NCI-H2227 treated with DMSO at 0.1 percent for 48 hours (cell line): ENCODE measurements around the gene XXYLT1.
"Not testable (repeated sequence)": the region's sequence is repeated elsewhere in the genome, so short reads cannot be mapped to it uniquely, and the experiment has no call there.

Experiments
- DNase-seq: peaks from one replicate; lab custom pipeline; 2025; lab: John Stamatoyannopoulos, UW

The XXYLT1 gene

GRCh38 chr3:195042743-195043606, 228.0 kb downstream of the XXYLT1 start:
- DNase-seq = no peak

- DNase-seq = no peak
Measured at GRCh38 chr3:195041871-195042742, 228.9 kb downstream of the XXYLT1 start.

GRCh38 chr3:195040773-195041520, 230.0 kb downstream of the XXYLT1 start:
- no peak for DNase-seq

DNA sequence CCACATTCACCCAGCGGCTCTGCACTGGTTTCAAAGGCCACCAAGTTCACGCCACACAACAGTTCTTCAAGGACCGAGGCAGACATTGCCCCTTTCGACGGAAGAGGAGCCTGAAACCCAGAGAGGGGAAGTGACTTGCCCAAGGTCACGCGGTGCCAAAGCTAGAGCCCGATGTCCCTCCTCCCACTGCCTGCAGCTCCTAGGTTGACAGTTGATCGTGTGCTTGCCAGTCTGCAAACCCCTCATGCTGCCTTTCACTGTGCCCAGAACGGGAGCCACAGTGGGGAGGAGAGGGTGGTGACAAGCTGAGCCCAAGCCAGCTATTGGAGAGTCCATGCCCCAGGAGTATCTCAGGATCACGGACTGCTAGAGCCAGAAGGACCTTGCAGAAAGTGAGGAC, 230.9 kb downstream of the XXYLT1 start:
- DNase-seq = no peak

- no peak for DNase-seq
Measured at GRCh38 chr3:195039180-195039843, 231.6 kb downstream of the XXYLT1 start.

- no peak for DNase-seq
Measured at GRCh38 chr3:195038161-195038560, 232.8 kb downstream of the XXYLT1 start.

GRCh38 chr3:195037586-195037985, 233.4 kb downstream of the XXYLT1 start:
- DNase-seq = not testable (repeated sequence)

- DNase-seq = no peak
Measured at GRCh38 chr3:195036974-195037373, 234.0 kb downstream of the XXYLT1 start.

- no peak for DNase-seq
Measured at GRCh38 chr3:195036574-195036973, 234.4 kb downstream of the XXYLT1 start.

- DNase-seq = no peak
Measured at GRCh38 chr3:195036203-195036505, 234.8 kb downstream of the XXYLT1 start.

DNA sequence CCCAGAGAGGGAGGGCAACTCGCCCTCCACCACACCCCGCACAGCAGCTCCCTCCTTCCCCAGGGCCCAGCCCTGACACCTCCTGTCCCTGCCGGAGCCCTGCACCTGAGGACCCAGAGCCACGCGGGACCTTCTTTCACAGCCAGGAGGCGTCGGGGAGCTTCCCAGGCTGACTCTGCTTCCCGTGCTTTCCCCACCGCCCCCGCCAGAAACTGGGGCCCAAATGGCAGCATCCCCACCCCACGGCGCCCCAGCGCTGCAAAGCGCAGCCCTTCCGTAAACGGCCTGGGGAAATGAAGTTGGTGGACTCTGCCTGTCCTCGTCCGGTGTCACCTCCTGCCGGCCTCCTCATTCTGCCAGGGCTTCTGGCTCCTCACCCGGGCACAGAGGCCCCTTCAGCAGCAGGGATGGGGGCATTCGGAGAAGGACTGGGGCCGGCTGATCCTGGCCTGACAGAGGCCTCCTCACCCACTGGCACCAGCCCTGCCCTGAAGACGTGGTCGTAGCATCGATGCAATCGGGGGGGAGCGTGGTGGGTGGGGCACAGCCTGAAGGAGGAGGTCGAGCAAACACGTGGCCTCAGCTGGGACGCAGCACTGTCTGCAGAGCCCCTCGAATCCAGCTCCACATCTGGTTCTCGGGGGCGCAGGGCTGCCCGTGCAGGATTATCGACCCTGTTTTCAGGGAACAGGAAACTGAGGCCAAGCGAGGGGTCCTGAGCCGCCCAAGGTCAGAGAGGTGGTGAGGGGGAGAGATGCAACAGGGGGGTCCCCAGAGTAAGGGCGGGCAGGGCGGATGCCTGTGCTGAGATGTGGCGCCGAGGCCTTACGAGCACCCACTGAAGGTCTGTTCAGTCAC, 235.4 kb downstream of the XXYLT1 start:
- DNase-seq = no peak

GRCh38 chr3:195034541-195034940, 236.4 kb downstream of the XXYLT1 start:
- no peak for DNase-seq

- no peak for DNase-seq
Measured at GRCh38 chr3:195034101-195034500, 236.9 kb downstream of the XXYLT1 start.

- no peak for DNase-seq
Measured at GRCh38 chr3:195033531-195034091, 237.3 kb downstream of the XXYLT1 start.

DNA sequence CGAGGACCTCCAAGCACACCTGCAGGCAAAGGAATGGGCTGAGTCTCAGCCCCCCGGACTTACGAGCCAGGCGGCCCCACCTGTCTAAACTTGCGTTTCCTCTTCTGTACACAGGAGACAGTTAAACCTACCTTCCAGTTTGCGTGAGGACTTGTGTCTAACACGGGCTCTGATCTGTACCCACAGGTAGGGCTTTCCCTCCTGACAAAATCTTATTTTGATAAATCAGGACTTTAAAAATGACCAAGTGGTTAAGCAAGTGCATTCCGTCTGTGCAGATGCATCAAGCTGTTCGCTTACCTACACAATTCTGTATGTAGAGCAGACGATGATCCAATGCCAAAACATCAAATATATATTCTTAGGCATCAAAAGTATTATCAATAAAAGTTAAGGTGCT, 238.0 kb downstream of the XXYLT1 start:
- DNase-seq = no peak

DNA sequence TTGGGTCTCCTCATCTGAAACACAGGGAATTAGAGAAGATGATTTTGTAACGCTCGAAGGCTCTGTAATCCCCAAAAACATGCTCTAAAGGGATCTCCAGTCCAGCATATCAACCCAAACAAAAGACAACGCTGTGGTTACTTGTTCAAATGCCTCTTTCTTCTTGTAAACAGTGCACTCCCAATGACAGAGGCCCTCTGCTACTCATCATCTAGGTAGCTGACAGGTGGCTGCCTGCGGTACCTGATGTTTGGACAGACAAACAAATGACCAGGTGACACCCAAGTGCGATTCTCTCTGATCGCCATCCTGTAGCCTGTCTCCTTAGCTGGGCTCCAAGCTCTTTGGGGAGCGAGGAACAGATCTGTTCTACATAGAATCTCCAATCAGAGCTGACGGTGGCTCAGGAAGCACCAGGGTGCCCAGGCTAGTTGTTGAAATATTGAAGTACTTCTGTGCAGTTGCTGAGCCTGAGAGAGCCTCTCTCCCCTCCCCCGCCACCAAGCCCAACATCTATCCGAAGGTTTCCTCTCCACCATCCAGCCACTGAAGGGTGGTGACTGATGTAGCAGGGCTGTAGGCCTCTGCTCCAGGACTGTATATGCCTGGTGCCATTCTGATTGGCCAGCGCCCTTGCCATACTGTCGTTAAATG, 238.7 kb downstream of the XXYLT1 start:
- DNase-seq = no peak

GRCh38 chr3:195031574-195032003, 239.4 kb downstream of the XXYLT1 start:
- no peak for DNase-seq

- no peak for DNase-seq
Measured at GRCh38 chr3:195030791-195031321, 240.1 kb downstream of the XXYLT1 start.

DNA sequence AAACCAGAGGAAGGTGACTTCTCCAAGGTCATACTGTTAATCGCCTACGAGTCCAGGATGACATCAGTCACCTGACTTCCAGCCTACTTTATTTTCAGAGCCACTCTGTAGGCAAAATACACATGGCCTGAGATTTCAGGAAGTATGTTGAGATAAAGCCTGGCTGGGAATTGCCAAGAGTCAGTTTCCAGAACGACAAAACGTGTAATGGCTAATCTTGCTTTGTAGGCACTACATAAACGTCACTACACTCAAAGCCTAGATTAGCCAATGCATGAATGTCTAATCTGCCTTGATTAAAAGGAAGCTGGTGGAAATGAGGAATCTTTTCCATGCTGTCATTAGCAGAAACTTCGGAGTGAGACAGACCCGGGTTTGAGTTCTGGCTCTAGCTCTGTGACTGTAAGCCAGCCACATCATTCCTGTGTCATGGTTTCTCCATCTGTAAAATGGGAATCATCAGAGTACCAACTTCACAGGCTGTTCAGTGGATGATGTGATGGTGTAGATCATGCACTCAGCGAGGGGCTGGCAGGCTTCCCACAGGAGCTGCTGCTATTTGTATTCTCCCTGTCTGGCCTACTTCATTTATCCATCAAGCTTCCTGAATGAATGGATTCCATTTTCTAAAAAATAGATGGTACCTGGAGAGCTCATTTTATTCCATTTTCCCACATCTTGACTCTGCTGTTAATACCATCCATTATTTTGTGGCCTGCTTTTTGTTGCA, 241.9 kb downstream of the XXYLT1 start:
- DNase-seq = no peak
